Gastrocnemius medialis (tissue), 4 donors: ENCODE results near the gene ATP6V1F.

ENCODE experiments used
- CTCF ChIP-seq, 5 experiments: fragments of 450-650 bp in 3 of 5; fragments of 200-600 bp in 2 of 5; sonication (generic) in 2 of 5; IDR thresholded peaks in 4 of 5; conservative IDR thresholded peaks in 1 of 5; 1 replicate in 4 of 5; 2 replicates in 1 of 5; pipeline ENCODE4 v1.5.1; 2016 to 2019; ENCODE audit warnings: antibody characterized with exemption in 5 of 5, mild to moderate bottlenecking in 3 of 5, moderate library complexity in 3 of 5
- POLR2A ChIP-seq, 2 donors: fragments of 450-650 bp; IDR thresholded peaks; one replicate each; pipeline ENCODE4 v1.6.1; 2017; ENCODE audit warnings: antibody characterized with exemption in 2 of 2, mild to moderate bottlenecking in 2 of 2, moderate library complexity in 2 of 2

GRCh38 chr7:128909625-128910568, 47.2 kb downstream of the ATP6V1F start:
- TF ChIP-seq CTCF (IDR thresholded peaks at IDR 0.05 in 4 of 5, conservative IDR thresholded peaks at IDR 0.05 in 1 of 5) (no peak), POLR2A (IDR thresholded peaks at IDR 0.05) (no peak)
